ENCODE measurements around the gene NRP2. TPM values are rescaled to one million over a fixed set of nuclear protein-coding genes. Genes with fewer than 3 reads are reported as not detected.

NRP2 gene
- total RNA-seq, 1 donor from 2014 or later, result 55.8 TPM

DNA sequence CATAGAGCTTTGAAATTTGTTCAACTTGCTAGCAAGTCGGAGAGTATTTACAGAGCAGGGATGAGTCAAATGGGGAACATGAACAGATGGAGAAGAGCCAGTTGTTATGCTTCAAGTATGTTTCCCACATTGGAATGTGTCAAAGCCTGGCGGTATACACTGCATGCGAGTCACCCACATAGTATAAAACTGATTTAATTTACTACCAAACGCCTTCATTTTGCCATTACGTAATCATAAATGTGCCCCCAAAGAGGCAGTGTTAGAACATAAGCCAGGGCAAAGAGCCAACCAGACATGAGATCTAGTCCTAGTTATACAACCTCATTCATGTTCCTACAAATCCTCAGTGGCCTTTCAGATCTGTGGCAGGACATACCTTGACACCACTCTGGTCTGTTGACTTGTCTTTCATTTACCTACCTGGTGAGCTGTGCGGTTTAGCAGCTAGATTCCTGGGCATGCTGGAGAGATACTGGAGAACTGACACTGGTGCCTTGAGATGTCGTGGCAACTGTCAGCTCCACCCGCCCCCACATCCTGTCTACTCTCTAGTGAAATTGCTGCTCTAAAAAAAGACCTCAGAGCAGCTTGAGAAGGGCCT lies 21.7 kb upstream of the NRP2 start:
- DNase-seq (ENCODE audit: low spot score), result no peak

DNA sequence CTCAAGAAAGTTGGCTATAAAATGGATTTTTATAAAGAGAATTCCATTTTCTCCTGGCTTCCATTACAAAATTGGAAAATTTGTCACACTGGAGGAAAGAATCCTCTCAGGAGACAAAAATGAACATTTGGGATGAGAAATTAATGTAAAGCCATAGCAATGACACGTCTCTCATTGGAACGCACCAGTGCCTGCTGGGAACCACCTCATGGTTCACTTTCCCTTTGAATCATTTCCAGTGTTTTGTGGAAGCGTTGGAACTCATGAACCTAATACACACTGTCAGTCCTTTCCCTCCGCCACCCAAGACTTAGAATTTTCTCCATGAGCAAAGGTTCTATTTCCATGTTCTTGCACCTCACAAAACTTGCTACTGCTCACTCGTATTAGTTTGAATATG lies 21.0 kb upstream of the NRP2 start:
- no peak for DNase-seq (ENCODE audit: low spot score)

DNA sequence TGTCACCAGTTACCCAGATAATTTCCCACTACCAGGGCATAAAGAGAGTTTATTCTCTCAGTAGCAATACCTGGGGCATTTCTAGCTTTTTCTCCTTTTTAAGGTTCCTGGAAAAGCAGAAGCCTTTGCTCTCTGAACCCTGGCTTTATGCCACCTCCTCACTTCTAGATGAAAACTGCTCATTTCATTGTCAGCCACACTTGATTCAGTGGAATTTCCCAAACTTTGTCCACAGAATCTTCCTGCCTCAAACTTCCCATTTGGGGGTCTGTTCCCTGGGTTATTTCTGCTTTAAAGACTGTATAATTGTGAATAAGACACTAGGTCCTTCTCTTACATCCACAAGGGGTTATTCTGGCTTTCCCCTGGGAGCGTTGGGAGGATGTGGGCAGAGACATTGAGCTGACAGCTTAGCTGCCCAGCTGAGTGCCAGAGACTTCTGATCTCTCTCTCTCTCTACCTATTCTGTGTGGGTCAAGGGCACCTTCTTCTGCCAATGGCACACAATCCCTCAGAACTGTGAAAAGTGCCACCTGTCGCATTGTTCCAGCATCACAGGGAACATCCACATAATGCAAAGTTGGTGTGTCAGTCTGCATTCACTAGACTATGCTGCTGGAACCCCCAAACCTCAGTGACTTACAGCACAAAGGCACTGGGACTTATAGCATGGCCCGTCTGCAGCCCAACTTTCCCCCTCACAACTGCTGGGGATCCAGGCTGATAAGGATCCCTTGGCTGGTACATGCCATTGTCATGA lies 19.9 kb upstream of the NRP2 start:
- no peak for DNase-seq (ENCODE audit: low spot score)

DNA sequence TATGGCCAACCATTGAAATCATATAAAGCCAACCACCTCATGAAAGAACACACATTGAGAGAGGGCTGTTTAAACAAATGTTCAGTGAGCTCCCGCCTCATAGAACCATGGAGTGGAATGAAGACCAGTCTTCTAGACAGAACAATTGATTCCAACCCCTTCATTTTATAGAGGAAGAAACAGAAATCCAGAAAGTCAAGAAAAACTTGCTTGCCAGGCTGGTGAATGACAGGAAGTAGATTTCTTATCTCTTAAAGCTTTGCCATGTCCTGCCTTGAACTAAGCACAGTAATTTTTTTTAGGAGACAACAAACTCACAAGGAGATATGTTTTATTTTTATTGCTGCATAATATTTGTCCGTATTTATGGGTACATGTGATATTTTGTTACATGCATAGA lies 16.5 kb upstream of the NRP2 start:
- no peak for DNase-seq (ENCODE audit: low spot score)

DNA sequence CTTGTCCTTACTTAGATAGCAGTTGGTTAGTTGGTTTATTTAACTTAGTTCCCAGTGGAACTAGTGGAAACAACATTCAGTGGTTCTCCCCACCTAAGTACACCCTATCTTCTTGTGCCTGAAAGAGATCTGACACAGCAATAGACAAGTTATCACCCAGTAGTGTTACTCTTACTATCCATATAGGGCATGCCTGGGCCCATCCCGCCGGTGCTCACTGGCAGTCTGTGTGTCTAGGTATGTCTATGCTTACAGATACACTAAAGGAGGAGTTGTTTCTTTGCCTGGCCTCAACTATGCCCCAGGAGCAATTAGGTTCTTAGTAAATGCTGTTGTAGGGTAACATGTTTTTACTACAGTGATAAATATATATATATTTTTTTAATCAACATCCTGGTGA lies 12.0 kb upstream of the NRP2 start:
- no peak for DNase-seq (ENCODE audit: low spot score)

DNA sequence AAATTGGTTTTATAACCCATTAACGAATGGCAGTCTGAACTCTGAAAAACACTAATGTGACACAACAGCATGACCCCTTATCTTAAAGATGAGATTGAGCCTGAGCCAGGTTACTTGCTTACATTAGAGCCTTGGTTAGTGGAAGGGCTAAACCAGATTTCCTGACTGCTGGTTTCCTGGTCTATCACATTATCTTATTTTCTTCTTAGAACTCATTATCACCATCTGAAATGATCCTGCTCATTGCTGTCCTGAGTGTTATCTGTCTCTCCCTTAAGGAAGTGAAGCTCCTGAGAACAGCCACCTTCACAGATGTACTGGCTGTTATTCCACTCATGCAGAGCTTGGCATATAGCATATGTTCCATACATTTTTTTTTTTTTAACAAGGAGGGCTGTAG lies 9.0 kb upstream of the NRP2 start:
- no peak for DNase-seq (ENCODE audit: low spot score)

DNA sequence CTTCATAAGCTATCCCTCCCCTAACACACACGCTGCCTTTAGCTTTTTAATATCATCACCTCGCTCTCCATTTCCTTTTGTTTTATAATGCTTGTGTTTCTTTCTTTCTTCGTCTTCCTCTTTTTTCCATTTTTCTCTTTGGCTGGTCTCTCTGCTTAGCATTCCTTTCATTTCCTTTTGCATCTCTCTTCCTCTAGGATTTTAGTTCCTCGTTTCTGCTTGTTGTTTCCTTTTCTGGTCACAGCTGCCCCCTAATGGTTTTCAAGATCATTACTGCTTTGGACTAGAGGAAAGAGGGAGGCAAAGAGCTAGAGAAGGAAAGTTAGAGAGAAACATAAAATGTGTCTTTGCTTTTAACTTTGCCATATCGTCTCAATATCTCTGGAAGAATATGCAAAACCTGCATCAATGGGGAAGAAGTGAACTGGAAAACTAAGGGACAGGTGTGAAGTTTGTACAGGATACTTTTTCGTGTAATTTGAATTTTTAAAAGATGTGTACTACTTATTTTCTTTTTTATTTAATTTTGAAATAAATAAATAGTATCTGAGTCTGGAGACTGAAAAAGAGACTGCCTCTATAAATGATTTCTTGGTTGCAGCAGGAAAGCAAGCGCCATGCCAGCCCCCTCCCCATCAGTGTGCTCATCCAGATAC lies 6.3 kb upstream of the NRP2 start:
- no peak for DNase-seq (ENCODE audit: low spot score)

DNA sequence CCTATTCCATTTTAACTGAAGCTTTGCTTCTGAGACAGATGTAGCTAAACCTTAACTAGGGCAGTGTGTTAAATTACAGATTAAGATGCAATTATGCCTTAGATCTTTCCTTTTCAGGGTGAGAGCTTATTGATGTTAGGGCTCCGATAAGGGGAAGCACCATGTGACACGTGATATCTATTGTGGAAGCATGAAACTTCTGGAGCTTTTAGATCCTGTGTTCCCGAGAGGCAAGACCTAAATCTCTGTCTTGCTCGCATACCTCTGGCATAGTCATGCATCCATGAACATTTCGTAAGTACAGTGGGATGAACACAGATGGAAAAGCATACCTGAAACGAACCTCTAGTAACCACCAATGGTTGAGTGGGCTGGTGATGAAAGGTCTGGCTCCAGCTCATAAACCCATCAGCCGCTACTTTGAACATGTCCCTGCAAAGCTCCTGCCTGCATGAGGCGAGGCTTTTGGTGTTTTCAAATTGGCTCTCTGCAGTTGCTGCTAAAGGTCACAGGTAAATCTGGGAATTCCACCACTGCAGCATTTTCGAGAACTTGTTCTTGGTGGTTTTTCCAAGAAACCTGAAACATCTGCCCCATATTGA lies 3.7 kb upstream of the NRP2 start:
- DNase-seq (ENCODE audit: low spot score), result no peak

DNA sequence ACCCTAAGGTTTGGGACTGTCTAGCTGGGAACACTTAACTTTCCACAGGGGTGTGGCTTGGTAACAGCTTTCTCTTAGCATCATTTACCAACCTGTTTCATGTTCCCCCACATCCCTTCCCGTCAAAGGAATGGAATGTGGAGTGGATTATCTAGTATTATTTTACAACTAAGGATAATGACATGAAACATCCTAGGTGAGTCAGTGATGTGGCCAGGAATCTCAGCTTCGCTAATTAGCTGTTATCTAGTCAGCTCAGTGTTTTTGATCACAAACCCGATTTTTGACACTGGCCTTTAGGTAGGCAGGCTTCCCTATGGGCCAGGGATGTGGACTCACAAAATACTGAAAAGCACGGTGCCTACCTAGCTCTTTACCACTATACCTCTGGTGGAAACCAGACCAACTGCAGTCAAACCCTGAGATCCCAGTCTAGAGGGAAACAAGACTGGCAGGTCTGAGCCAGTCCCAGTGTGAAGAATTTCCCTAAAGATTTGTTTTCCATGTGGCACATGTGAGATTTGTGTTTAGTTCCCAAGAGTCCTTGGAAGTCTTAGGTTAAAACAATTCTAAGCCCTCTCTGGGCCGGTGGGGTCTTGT lies 2.8 kb upstream of the NRP2 start:
- DNase-seq (ENCODE audit: low spot score), result no peak

DNA sequence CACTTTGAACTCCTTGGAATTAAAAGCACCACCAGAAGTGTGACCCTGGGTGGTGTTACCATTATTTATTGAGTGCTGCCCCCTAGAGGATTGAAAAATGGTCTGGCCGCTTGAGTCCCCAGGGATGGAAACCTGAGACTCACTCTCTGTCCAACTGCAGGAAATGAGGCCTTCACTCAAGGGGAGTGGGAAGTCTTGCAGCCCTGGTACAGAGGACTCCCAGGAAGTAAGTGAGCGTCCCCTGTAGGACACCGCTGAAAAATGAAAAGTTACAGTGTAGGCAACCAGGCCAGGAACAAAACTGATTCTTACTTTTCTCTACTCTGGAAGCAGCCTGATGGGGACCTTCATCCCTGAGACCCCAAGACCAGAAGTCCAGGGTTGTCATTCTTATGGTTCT lies 2.2 kb upstream of the NRP2 start:
- DNase-seq (ENCODE audit: low spot score), result no peak

DNA sequence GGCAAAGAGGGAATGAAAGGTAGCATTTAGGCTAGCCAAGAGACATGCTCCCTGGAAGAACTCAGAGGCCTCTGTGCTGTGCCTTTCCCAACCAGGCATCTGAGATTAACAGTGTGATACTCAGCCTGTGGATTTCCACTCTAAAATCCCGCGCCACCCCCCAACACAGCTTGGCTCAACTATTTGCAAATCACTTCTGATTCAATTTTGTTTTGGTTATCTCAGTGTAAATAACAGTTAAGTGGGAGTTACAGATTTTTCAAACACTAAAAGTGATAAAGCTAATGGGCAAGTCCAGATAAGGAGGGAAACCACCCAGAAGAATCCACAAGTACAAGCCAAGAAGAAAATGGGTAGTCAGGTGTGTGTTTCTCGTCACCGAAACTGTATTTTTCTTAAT lies 1.4 kb upstream of the NRP2 start:
- no peak for DNase-seq (ENCODE audit: low spot score)

DNA sequence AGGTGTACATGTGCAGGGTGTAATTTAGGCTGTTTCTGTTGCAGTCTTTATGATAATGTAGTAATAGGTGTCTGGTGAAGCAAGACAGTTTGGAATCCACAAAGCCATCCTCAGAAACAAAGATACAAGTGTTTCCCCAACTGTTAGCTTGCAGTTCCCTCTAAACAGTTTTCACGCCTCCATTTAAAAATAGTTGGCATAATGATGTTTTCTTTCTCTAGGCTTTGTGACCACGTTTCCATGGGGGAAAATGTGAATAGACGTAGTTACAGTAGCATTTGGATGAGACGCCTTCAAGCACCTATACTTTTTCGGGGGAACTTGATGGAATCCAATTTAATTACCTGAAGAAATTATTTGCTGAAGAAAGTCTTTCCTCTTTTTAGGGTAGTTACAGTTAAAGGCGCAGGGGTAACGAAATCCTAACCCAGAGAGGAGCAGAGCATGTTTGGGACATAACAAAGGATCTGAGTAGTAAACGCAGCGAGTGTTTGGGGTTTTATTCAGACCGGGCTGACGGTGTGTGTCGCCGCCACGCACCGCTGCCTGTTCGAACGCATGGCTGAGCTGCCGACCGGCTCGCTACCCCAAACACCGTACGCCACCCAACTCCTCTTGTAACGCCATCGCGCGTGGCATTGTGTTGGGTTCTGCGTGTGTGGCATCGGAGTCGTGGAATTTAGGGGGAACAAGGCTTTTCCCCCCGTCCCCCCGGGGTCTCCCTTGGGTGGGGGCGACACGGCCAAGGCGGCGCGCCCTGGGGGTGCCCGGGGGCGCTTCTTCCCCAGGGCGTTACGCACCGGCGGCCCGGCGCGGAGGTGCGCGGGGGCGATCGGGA lies 681 bp upstream of the NRP2 start:
- DNase-seq (ENCODE audit: low spot score), result no peak

DNA sequence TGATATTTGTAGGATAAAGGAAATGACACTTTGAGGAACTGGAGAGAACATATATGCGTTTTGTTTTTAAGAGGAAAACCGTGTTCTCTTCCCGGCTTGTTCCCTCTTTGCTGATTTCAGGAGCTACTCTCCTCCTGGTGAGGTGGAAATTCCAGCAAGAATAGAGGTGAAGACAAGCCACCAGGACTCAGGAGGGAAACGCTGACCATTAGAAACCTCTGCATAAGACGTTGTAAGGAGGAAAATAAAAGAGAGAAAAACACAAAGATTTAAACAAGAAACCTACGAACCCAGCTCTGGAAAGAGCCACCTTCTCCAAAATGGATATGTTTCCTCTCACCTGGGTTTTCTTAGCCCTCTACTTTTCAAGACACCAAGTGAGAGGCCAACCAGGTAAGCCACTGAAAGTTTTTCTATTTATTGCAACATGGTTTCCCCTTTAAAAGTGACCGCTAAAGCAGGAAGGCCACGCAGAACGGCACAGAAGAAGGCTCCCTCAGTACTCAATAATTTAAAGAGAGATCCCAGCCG lies 735 bp downstream of the NRP2 start:
- no peak for DNase-seq (ENCODE audit: low spot score)

DNA sequence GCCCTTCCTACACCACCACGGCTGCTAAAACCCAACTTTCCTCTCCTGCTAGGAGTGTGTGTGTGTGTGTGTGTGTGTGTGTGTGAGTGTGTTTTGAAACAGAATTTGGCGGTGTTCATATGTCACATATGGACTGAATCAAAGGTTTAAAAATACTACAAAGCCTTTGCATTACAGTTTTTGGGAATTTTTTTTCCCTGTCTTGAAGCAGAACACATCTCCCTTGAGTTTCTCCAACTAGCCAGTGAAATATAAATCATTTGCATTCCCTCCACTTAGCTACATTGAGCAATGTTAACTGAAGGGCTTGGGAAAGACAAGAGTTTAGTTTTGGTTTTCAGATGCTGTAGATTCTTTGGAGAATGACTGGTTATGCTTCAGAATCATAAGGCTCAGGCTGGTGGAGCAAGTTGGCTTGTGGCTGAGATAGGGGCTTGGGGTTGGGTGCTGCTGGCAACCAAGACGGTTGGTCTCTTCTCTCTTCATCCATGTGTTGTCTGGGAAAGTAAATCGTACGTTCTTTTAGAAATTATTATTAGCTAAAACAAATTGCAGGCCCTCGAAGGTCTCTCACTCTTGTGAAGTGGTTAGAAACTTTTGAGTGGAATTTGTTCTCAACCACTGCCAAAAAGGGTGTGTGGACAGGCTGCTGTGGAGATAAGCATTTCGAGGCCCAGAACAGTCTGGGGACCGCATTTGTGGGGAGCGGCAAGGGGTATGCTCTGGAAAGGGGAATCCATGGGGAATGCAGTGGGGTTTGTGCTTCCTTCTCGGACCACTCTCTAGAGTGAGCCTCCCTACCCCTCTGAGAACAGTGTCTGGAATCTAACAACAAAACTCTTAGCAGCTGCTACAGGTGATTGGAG lies 1.4 kb downstream of the NRP2 start:
- no peak for DNase-seq (ENCODE audit: low spot score)

DNA sequence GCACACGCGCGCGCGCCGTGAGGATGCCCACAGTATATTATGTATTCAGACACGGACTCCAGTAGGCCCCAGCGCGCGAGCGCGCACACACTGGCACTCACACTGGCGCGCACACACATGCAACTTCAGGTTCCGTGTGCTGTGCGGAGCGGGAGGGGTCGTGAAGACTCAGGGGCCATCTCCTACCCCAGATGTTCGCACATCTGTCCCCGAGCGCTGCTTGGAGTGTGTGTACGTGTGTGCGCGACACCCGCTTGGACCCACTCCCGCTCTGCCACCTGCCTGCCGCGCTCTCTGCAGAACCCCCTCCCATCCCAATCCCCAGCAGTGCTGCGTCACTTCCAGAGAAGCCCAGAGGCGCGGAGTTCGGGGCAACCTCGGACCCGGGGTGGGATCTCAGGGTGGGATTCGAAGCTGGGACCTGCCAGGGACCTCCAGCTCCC lies 2.6 kb downstream of the NRP2 start:
- DNase-seq (ENCODE audit: low spot score), result no peak

DNA sequence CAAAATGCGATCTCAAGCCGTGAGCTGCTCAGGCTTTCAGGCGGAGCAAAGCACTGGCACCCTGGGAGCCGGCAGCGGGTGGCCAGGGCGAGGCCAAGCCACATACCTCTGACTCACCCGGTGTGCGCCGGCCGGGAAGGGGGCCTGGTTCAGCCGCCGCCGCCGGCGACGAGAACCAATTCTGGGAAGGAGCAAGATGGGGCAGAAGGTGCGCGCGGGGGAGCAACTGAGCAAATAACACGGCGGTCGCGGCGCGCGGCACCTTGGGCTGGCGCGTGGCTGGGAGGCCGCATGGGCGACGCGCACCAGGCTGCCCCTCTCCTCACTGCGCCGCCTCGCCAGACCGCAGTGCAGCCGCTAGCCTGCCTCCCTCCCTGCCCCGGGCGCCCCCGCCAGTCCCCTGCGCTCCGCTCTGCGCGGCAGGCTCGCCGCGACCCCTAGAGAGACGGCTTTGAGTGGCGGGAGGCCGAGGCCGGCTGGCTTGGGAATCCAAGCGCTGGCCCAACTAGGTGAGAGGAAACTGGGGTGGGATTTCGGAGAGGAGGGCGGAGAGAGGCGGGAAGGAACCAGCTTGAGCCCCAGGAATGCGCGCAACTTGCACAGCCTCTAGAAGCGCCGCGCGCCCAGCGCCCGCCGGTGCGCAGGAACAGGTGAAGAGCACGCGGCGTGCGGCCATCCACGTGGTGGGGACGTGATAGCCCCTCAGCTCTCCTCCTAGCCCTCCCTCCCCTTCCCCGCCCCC lies 3.2 kb downstream of the NRP2 start:
- peak; percentile 56 for DNase-seq (ENCODE audit: low spot score)

DNA sequence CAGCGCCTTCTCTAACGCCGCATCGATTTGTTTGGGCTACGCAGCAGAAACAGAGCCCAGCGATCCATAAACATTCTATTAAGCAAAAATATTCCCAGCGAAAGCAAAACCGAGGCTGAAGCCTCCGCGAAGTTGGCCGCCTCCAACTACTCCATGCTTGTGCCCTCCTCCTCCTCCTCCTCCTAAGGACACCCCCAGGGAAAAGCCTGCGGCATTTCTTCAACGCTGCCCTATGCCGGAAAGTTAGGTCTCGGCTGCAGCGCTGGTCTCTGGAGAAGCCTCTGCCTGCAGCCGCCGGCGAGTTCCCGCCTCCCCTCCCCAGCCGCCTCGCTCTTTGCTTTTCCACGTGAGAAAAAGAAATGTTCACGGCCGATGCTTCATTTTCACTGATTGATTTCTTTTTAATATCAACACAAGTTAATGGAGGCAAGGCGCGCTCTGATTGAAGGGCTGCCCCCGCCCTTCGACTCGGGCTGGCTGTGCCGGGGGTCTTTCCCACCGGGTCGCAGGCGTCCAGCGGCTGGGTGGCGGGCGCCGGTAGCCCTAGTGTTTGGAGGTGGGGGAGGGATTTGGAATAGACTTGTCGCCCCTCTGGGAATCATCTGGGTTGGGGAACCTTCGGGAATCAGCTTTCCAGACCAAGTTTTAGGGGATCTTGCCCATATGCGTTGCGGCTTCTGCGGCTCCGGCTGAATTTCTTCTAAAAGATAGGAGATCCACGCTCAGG lies 3.9 kb downstream of the NRP2 start:
- DNase-seq (ENCODE audit: low spot score), result no peak

DNA sequence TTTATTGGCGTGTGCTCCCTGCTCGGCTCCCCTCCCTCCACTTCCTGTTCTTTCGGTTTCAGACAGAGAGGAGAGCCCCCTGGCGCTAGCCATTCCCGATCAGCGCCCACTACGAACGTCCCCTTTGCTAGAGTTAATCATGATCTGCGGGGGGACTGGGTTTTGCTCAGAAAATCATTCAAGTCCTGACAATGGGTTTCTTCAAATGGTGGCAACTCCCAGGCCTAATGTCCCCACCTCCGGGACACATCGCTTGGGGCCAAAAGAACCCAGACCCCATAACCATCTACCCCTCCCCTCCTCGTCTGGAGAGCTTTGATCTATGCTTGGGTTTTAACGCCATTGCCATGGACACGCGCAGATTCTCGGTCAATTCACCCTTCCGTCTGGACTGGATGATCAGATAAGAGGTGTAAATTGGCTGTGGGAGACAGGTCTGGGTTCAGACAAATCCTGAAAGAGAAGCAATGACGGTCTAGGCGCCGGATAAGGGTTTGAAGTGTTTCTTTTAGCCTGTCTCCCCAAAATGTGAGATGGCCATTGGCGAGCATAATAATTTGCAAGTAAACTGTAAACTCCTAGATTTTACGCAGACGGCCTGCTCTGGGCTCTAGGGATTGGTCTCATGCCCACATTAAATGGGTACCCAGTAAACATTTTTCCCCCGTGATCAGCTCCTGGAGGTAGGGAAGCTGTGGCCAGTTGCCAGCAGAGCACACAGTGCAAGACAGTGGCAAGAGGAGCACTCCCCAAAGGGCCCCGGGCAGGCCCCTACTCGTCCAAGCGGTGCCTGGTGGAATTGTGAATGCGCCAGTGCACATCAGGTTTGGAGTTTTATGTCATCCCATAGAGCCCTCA lies 4.7 kb downstream of the NRP2 start:
- peak; percentile 49 for DNase-seq (ENCODE audit: low spot score)
